Liver (tissue), 9 donors: Measurements from ENCODE around the gene BTG2. TPM values are rescaled to one million over a fixed set of nuclear protein-coding genes. Genes with fewer than 3 reads are reported as not detected.

Experiments used
- DNase-seq: peaks from one replicate; pipeline ENCODE4 v3.0.0-alpha.2; 2017; ENCODE audit warnings: low spot score
- H3K27ac ChIP-seq, 2 donors: one replicate each; pipeline ENCODE4 v1.7.0; 2013; ENCODE audit warnings: inconsistent platforms in 2 of 2, low read length in 2 of 2, control low read depth in 1 of 2, low read depth in 1 of 2, mild to moderate bottlenecking in 1 of 2
- H3K27me3 ChIP-seq, 4 donors: one replicate each; pipeline versions ENCODE4 v1.6.1 to v1.7.0; 2013; ENCODE audit warnings: low read length in 3 of 4, inconsistent platforms in 1 of 4, mild to moderate bottlenecking in 1 of 4, moderate library complexity in 1 of 4; ENCODE audit not compliant: control insufficient read depth in 4 of 4, insufficient read depth in 4 of 4
- H3K36me3 ChIP-seq, 4 donors: one replicate each; pipeline versions ENCODE4 v1.6.1 to v1.7.0; 2013; ENCODE audit warnings: low read length in 3 of 4, mild to moderate bottlenecking in 3 of 4, low read depth in 1 of 4, moderate library complexity in 1 of 4; ENCODE audit not compliant: control insufficient read depth in 4 of 4, insufficient read depth in 3 of 4
- H3K4me1 ChIP-seq, 4 donors: one replicate each; pipeline versions ENCODE4 v1.6.1 to v1.7.0; 2013; ENCODE audit warnings: low read length in 3 of 4, mild to moderate bottlenecking in 3 of 4, moderate library complexity in 1 of 4; ENCODE audit not compliant: control insufficient read depth in 4 of 4, insufficient read depth in 4 of 4
- H3K4me3 ChIP-seq, 3 donors: one replicate each; pipeline versions ENCODE4 v1.6.1 to v1.7.0; 2013; ENCODE audit warnings: low read length in 3 of 3, control low read depth in 1 of 3, low read depth in 1 of 3, mild to moderate bottlenecking in 1 of 3
- H3K9ac ChIP-seq, 2 donors: one replicate each; pipeline ENCODE4 v1.7.0; 2013; ENCODE audit warnings: low read length in 2 of 2, mild to moderate bottlenecking in 2 of 2, moderate library complexity in 2 of 2, control low read depth in 1 of 2, low read depth in 1 of 2
- H3K9me3 ChIP-seq, 4 donors: one replicate each; pipeline versions ENCODE4 v1.6.1 to v1.7.0; 2013; ENCODE audit warnings: low read length in 3 of 4; ENCODE audit not compliant: control insufficient read depth in 4 of 4
- EGR1 ChIP-seq, 2 donors: IDR thresholded peaks; 2 replicates each; pipeline ENCODE4 v1.6.1; 2016 to 2018; ENCODE audit warnings: antibody characterized with exemption in 2 of 2, low read depth in 2 of 2
- FOXA2 ChIP-seq: IDR thresholded peaks from 2 replicates; pipeline ENCODE4 v1.6.1; 2016; ENCODE audit warnings: antibody characterized with exemption
- GABPA ChIP-seq, 2 donors: IDR thresholded peaks in 1 of 2; conservative IDR thresholded peaks in 1 of 2; 2 replicates each; pipeline ENCODE4 v1.6.1; 2016; ENCODE audit warnings: antibody characterized with exemption in 2 of 2, mild to moderate bottlenecking in 1 of 2, moderate library complexity in 1 of 2
- HNF4A ChIP-seq, 2 donors: conservative IDR thresholded peaks; 2 replicates each; pipeline ENCODE4 v1.6.1; 2016; ENCODE audit warnings: antibody characterized with exemption in 2 of 2, mild to moderate bottlenecking in 2 of 2
- HNF4G ChIP-seq: IDR thresholded peaks from 2 replicates; pipeline ENCODE4 v1.6.1; 2016; ENCODE audit warnings: antibody characterized with exemption
- NR2F2 ChIP-seq: IDR thresholded peaks from 2 replicates; pipeline ENCODE4 v1.6.1; 2016; ENCODE audit warnings: antibody characterized with exemption
- RXRA ChIP-seq, 2 donors: IDR thresholded peaks; 2 replicates each; pipeline ENCODE4 v1.6.1; 2017 to 2018; ENCODE audit warnings: antibody characterized with exemption in 2 of 2, mild to moderate bottlenecking in 1 of 2
- SP1 ChIP-seq: IDR thresholded peaks from 2 replicates; pipeline ENCODE4 v1.6.1; 2018; ENCODE audit warnings: antibody characterized with exemption, mild to moderate bottlenecking
- TAF1 ChIP-seq: conservative IDR thresholded peaks from 2 replicates; pipeline ENCODE4 v1.6.1; 2016; ENCODE audit warnings: antibody characterized with exemption, mild to moderate bottlenecking
- YY1 ChIP-seq: IDR thresholded peaks from 2 replicates; pipeline ENCODE4 v1.6.1; 2016; ENCODE audit warnings: antibody characterized with exemption, mild to moderate bottlenecking
- WGBS: extraction: QIAGEN DNeasy Blood & Tissue Kit; methylation state at CpG from one replicate; pipeline ENCODE4 v1.1.7; 2013; 5-methylcytosine and 5-hydroxymethylcytosine counted together
- polyA plus RNA-seq, 2 donors: library from polyadenylated mRNA; stranded (reverse) in 1 of 2; unstranded in 1 of 2; fragments of 200-250 nt in 1 of 2; fragments of >200 nt in 1 of 2; fragmentation: Nextera tagmentation in 1 of 2; extraction: Ambion mirVana in 1 of 2; gene quantifications; one replicate each; pipeline versions ENCODE4 v1.2.1 to v1.2.3, GENCODE V29; 2013 to 2015
- total RNA-seq, 2 donors: library from RNA; depleted of rRNA; stranded (reverse); fragments of >200 nt; gene quantifications; one replicate each; pipeline ENCODE4 v1.2.3, GENCODE V29; 2014
- TF ChIP-seq, protein P1 (sequence below): fragments of 150-350 bp; IDR thresholded peaks from 2 replicates; pipeline ENCODE4 v1.5.1; 2017; ENCODE audit warnings: improper control_type of control experiment, low read depth, low read length; ENCODE audit not compliant: missing input control
- TF ChIP-seq, protein P2 (sequence below): IDR thresholded peaks from 2 replicates; pipeline ENCODE4 v1.6.1; 2016; ENCODE audit warnings: antibody characterized with exemption
- TF ChIP-seq, protein P3 (sequence below): IDR thresholded peaks from 2 replicates; pipeline ENCODE4 v1.6.1; 2016; ENCODE audit warnings: antibody characterized with exemption
- TF ChIP-seq, protein P4 (sequence below): IDR thresholded peaks from 2 replicates; pipeline ENCODE4 v1.6.1; 2016; ENCODE audit warnings: antibody characterized with exemption
- donor health status: healthy.
- donor health status: healthy.
- donor health status: healthy.
- donor health status: healthy.
- donor health status: healthy.

Gene BTG2
- total and polyA plus RNA-seq, 4 donors: 3.8 to 52.5 (median 4.8) TPM

DNA sequence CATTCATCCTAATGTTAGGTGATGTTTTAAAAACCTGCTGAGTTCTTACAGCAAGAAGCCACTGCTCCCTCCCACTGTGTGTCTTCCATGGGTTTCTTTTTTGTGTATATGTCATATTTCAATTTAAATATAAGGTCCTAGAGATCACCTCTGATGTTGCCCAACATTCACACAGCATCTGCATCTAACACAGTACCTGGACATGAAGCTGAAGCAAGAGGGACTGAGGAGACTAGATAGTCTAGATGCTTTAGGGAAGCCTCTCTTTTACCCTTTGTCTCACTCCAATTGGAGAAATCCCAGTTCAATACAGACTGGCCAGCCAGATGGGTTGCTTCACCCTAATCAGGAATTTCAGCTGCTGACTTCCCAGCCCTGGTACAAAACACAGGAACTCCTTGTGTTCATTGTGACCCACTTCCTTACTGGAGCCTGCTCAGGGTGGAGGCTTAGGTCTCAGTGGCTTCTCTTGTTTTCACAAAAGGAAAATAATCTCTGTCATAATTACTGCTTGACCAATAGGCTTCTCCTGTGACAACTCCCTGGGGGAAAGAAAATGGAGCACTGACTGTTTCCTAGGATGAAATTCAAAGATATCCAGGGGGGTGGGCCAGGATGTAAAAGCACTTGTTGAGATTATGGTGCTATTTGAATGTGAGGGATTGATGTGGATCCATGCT is 17.3 kb downstream of the BTG2 start:
- no peak overlapping the region for H3K4me3 ChIP-seq
- no peak overlapping the region for H3K9ac ChIP-seq
- H3K27me3 ChIP-seq: no peaks in the 10 kb centered on the region
- H3K36me3 ChIP-seq: no peaks in the 10 kb centered on the region
- no peak overlapping the region for H3K27ac ChIP-seq
- H3K4me1 ChIP-seq: peaks cover 0 to 15% (median 5%) of the 10 kb centered on the region in 4 donors
- DNase-seq: no peak
- no peaks in the 10 kb centered on the region for H3K9me3 ChIP-seq
- TF ChIP-seq, protein P1, sequence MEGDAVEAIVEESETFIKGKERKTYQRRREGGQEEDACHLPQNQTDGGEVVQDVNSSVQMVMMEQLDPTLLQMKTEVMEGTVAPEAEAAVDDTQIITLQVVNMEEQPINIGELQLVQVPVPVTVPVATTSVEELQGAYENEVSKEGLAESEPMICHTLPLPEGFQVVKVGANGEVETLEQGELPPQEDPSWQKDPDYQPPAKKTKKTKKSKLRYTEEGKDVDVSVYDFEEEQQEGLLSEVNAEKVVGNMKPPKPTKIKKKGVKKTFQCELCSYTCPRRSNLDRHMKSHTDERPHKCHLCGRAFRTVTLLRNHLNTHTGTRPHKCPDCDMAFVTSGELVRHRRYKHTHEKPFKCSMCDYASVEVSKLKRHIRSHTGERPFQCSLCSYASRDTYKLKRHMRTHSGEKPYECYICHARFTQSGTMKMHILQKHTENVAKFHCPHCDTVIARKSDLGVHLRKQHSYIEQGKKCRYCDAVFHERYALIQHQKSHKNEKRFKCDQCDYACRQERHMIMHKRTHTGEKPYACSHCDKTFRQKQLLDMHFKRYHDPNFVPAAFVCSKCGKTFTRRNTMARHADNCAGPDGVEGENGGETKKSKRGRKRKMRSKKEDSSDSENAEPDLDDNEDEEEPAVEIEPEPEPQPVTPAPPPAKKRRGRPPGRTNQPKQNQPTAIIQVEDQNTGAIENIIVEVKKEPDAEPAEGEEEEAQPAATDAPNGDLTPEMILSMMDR: no peak
- peak; percentile 51 for TF ChIP-seq NR2F2

DNA sequence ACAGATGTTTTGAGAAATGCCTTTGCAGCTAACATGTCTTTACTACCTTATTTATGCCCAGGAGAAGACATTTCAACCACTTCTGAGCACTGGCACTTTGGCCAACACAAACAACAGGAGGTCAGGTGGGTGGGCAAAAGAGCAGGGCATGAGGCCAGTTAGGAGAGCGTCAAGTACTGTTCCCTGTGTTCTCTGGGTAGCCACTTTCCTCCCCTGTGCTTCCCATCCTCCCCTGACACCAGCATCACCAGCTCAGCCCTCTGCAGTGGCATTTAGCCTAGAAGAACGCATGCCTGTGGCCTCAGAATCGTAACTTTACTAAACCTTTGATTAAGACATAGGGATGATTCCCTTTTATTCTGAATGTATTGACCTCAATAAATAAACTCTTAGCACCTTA is 18.3 kb downstream of the BTG2 start:
- Histone ChIP-seq H3K36me3 (no peaks in the 10 kb centered on the region), H3K9ac (no peak overlapping the region), H3K9me3 (no peaks in the 10 kb centered on the region), H3K27ac (no peak overlapping the region), H3K27me3 (no peaks in the 10 kb centered on the region), H3K4me1 (peaks cover 0 to 19% (median 5%) of the 10 kb centered on the region in 4 donors), H3K4me3 (no peak overlapping the region)
- TF ChIP-seq EGR1 (IDR thresholded peaks at IDR 0.05; ENCODE audit: low read depth in 2 of 2) (no peak), HNF4A (conservative IDR thresholded peaks at IDR 0.05) (no peak), YY1 (no peak), FOXA2 (no peak), SP1 (no peak)
- TF ChIP-seq, protein P1: no peak
- TF ChIP-seq, protein P2, sequence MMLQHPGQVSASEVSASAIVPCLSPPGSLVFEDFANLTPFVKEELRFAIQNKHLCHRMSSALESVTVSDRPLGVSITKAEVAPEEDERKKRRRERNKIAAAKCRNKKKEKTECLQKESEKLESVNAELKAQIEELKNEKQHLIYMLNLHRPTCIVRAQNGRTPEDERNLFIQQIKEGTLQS: no peak
- TF ChIP-seq, protein P3, sequence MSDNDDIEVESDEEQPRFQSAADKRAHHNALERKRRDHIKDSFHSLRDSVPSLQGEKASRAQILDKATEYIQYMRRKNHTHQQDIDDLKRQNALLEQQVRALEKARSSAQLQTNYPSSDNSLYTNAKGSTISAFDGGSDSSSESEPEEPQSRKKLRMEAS: no peak
- 73% methylated on average over 3 of the region's 3 CpGs for WGBS
- no peak for DNase-seq

DNA sequence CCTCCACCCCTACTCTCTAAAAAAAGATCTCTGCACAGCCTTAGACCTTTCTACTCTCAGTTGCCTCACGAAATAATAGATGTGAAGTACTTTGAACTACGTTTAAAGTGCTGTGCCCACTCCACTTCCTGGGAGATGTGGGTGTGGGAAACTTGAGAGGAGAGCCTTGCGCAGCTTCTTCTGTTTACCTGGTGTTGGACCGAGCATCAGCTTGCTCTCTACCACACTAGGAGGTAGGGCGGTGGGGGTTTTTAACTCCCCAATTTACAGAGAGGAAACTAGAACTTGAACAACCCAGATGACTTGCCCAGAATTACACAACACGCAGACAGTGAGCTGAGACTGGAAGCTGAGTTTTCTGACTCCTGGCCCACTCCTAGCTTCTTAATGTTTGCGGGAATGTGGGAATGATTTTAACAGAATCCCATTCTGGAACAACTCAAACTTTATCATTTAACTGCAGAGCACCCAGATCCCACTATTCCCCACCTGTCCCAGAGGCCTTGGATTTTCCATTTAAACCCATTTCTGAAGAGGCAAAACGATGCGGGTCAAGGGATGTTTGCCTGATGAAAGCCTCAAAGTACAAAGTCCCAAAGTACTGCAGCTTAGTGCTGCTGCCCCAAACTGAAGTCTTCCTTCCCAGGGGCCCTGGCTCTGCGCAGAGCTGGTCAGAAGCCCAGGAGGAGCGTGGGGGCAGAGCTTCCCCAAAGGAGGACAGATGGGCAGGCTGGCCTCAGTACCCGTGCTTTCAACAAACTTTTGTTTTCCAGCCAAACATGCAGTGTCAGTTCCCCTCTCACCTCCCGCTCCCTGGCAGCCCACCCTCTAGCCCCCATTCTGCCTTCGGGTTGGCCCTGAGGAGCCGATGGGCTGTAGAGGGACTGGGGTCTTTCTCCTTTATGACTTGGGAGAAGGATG is 19.0 kb downstream of the BTG2 start:
- Histone ChIP-seq H3K9ac (no peak overlapping the region), H3K9me3 (no peaks in the 10 kb centered on the region), H3K27me3 (no peaks in the 10 kb centered on the region), H3K27ac (no peak overlapping the region), H3K36me3 (no peaks in the 10 kb centered on the region), H3K4me1 (peaks cover 0 to 19% (median 5%) of the 10 kb centered on the region in 4 donors), H3K4me3 (no peak overlapping the region)
- WGBS: 76% methylated on average over 15 of the region's 15 CpGs
- no peak for DNase-seq
- TF ChIP-seq TAF1: no peak
- TF ChIP-seq, protein P3: no peak
- no peak for TF ChIP-seq HNF4A (conservative IDR thresholded peaks at IDR 0.05)
- TF ChIP-seq RXRA (IDR thresholded peaks at IDR 0.05): no peak
- TF ChIP-seq, protein P4, sequence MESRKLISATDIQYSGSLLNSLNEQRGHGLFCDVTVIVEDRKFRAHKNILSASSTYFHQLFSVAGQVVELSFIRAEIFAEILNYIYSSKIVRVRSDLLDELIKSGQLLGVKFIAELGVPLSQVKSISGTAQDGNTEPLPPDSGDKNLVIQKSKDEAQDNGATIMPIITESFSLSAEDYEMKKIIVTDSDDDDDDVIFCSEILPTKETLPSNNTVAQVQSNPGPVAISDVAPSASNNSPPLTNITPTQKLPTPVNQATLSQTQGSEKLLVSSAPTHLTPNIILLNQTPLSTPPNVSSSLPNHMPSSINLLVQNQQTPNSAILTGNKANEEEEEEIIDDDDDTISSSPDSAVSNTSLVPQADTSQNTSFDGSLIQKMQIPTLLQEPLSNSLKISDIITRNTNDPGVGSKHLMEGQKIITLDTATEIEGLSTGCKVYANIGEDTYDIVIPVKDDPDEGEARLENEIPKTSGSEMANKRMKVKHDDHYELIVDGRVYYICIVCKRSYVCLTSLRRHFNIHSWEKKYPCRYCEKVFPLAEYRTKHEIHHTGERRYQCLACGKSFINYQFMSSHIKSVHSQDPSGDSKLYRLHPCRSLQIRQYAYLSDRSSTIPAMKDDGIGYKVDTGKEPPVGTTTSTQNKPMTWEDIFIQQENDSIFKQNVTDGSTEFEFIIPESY: no peak
- TF ChIP-seq NR2F2: no peak
- no peak for TF ChIP-seq GABPA (IDR thresholded peaks at IDR 0.05 in 1 of 2, conservative IDR thresholded peaks at IDR 0.05 in 1 of 2)
- TF ChIP-seq HNF4G: no peak
- TF ChIP-seq, protein P1: no peak
